ENCODE data around the gene RMND1. TPM values are rescaled to one million over a fixed set of nuclear protein-coding genes. Genes with fewer than 3 reads are reported as not detected.

Gene RMND1
- total RNA-seq, 1 donor from 2014 or later = 18.7 TPM

DNA sequence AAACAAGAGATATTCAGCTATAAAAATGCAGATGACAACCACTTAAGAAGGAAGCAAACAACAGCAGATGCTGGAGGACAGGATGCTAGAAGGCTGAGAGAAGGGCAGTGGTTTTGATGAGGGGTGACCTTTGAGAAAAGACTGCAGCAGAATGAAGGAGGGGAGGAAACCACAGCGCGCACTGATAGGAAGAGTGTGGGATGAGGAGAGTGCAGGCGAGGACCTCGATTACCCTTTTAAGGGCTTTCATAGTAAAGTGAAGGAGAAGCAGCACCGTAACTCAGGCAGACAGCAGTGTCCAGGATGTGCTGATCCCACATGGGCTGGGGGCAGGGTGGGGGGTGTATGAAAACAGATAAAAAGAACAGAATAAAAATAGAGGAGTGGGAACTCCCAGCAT, 79.8 kb downstream of the RMND1 start:
- no peaks in the 10 kb centered on the region for H3K27me3 Mint-ChIP-seq (ENCODE audit: unreplicated experiment)
- H3K4me1 Mint-ChIP-seq (ENCODE audit: unreplicated experiment) = peaks cover 23% of the 10 kb centered on the region
- no peak overlapping the region for H3K4me3 Mint-ChIP-seq (ENCODE audit: unreplicated experiment)
- no peak overlapping the region for H3K27ac Mint-ChIP-seq (ENCODE audit: unreplicated experiment)
- no peak for DNase-seq (ENCODE audit: low spot score)
- peaks cover 18% of the 10 kb centered on the region for H3K36me3 Mint-ChIP-seq (ENCODE audit: low read depth, unreplicated experiment)
- TF ChIP-seq, protein P1, sequence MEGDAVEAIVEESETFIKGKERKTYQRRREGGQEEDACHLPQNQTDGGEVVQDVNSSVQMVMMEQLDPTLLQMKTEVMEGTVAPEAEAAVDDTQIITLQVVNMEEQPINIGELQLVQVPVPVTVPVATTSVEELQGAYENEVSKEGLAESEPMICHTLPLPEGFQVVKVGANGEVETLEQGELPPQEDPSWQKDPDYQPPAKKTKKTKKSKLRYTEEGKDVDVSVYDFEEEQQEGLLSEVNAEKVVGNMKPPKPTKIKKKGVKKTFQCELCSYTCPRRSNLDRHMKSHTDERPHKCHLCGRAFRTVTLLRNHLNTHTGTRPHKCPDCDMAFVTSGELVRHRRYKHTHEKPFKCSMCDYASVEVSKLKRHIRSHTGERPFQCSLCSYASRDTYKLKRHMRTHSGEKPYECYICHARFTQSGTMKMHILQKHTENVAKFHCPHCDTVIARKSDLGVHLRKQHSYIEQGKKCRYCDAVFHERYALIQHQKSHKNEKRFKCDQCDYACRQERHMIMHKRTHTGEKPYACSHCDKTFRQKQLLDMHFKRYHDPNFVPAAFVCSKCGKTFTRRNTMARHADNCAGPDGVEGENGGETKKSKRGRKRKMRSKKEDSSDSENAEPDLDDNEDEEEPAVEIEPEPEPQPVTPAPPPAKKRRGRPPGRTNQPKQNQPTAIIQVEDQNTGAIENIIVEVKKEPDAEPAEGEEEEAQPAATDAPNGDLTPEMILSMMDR (IDR thresholded peaks at IDR 0.05; ENCODE audit: unreplicated experiment) = no peak
- H3K9me3 Mint-ChIP-seq (ENCODE audit: unreplicated experiment) = no peaks in the 10 kb centered on the region

DNA sequence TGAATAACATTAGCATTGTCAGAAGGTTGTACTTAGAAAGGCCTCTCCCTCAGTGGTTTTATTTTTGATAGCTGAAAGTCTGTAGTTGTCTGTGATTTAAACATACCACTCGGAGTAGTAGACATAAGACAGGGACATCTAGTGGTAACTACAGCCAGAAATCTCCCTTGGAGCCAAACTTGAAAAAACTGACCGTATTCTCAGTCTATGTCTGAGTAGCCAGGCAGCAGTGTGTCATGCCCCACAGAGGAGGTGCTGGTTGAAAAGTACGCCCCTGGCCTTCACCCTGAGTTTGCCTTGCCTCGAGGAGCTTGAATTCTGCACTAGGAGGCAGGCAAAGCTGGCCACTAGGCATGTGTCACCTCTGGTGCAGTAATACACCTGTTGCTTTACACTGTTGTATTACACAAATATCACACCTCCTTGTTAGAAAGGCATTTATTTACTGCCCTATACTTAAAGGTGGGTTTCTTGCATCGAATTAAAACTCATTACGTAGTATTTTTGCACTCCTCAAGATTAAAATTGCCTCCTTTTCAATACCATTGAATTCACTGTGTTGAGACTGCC, 81.3 kb downstream of the RMND1 start:
- Mint-ChIP-seq H3K4me3 (ENCODE audit: unreplicated experiment) (no peak overlapping the region), H3K9me3 (ENCODE audit: unreplicated experiment) (no peaks in the 10 kb centered on the region), H3K36me3 (ENCODE audit: low read depth, unreplicated experiment) (peaks cover 28% of the 10 kb centered on the region), H3K27ac (ENCODE audit: unreplicated experiment) (no peak overlapping the region), H3K4me1 (ENCODE audit: unreplicated experiment) (peaks cover 23% of the 10 kb centered on the region), H3K27me3 (ENCODE audit: unreplicated experiment) (no peaks in the 10 kb centered on the region)
- TF ChIP-seq, protein P1 (IDR thresholded peaks at IDR 0.05; ENCODE audit: unreplicated experiment) = no peak
- no peak for DNase-seq (ENCODE audit: low spot score)

DNA sequence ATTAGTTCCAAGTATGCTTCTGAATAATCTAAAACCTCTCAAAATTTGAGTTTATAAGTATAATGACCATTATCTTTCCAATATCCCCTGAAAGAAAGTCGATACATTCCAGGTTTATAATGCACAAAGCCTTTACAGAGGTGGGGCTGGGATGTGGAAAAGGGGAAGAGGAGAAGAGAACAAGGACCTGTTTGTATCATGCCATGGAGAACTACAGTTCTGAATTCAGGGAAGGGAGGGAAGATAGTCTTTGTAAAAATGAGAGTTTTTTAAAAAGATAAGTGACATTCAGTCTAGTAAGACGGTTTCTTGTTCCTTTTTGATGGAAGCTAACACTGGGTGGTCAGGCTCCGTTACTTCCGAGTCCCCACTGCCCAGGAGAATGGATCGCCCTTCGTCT, 86.7 kb downstream of the RMND1 start:
- Mint-ChIP-seq H3K27ac (ENCODE audit: unreplicated experiment) (no peak overlapping the region), H3K36me3 (ENCODE audit: low read depth, unreplicated experiment) (peaks cover 19% of the 10 kb centered on the region), H3K4me1 (ENCODE audit: unreplicated experiment) (no peaks in the 10 kb centered on the region), H3K9me3 (ENCODE audit: unreplicated experiment) (no peaks in the 10 kb centered on the region), H3K4me3 (ENCODE audit: unreplicated experiment) (no peak overlapping the region), H3K27me3 (ENCODE audit: unreplicated experiment) (no peaks in the 10 kb centered on the region)
- DNase-seq (ENCODE audit: low spot score) = no peak
- TF ChIP-seq, protein P1 (IDR thresholded peaks at IDR 0.05; ENCODE audit: unreplicated experiment) = no peak

DNA sequence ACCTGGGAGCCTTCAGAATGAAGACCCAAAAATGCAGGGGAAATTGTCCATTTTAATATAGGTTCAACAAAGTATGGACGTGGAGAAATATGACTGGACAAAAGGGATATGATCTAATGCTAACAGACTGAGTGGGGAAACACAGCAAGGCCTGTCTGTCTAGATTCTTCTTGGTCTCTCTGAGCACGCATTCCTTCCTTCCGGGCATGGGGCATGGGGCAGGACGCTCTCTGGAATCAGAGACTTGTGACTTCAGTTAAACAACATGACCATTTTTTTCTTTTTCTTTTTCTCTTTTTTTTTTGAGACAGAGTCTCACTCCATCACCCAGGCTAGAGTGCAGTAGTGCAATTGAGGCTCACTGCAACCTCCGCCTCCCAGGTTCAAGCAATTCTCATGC, 92.4 kb downstream of the RMND1 start:
- Mint-ChIP-seq H3K9me3 (ENCODE audit: unreplicated experiment) (no peaks in the 10 kb centered on the region), H3K36me3 (ENCODE audit: low read depth, unreplicated experiment) (peaks cover 4% of the 10 kb centered on the region), H3K27me3 (ENCODE audit: unreplicated experiment) (no peaks in the 10 kb centered on the region), H3K4me3 (ENCODE audit: unreplicated experiment) (no peak overlapping the region), H3K4me1 (ENCODE audit: unreplicated experiment) (peaks cover 2% of the 10 kb centered on the region), H3K27ac (ENCODE audit: unreplicated experiment) (no peak overlapping the region)
- no peak for DNase-seq (ENCODE audit: low spot score)
- TF ChIP-seq, protein P1 (IDR thresholded peaks at IDR 0.05; ENCODE audit: unreplicated experiment) = no peak

DNA sequence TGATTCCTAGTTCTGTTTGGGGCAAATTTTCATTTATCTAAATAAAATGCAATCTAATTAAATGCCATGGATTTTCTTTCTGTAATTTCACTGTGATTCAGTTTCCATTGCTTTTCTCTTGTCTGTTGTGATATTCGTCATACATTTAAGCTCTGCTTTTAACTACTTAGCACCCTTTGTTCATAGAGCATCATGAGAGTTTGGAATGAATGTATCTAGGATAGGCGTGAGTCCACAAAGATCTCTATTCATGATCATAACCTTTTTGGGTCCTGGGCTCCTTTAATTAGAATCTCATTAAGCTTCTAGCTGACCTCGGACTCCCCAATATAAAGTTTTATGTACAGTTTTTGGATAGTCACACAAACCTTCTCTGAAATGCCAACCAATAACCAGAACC, 93.5 kb downstream of the RMND1 start:
- no peaks in the 10 kb centered on the region for H3K27me3 Mint-ChIP-seq (ENCODE audit: unreplicated experiment)
- DNase-seq (ENCODE audit: low spot score) = no peak
- H3K4me1 Mint-ChIP-seq (ENCODE audit: unreplicated experiment) = peaks cover 2% of the 10 kb centered on the region
- H3K4me3 Mint-ChIP-seq (ENCODE audit: unreplicated experiment) = no peak overlapping the region
- H3K27ac Mint-ChIP-seq (ENCODE audit: unreplicated experiment) = no peak overlapping the region
- TF ChIP-seq, protein P1 (IDR thresholded peaks at IDR 0.05; ENCODE audit: unreplicated experiment) = no peak
- H3K9me3 Mint-ChIP-seq (ENCODE audit: unreplicated experiment) = no peaks in the 10 kb centered on the region
- no peaks in the 10 kb centered on the region for H3K36me3 Mint-ChIP-seq (ENCODE audit: low read depth, unreplicated experiment)
